Naive thymus-derived CD4-positive, alpha-beta T cell (primary cell): ENCODE results near the gene MBOAT1. TPM values are rescaled to one million over a fixed set of nuclear protein-coding genes. Genes with fewer than 3 reads are reported as not detected.

Experiments used
- ATAC-seq: fragments of 150-1000 bp; cut with Tn5 transposase; 2 replicates; pipeline ENCODE4 v1.10.0; 2021; ENCODE audit warnings: mild to moderate bottlenecking, moderate library complexity
- CTCF ChIA-PET: fragments of 350-600 bp; sonication (Branson Sonifier 250); formaldehyde crosslinking; loops from one replicate; lab custom pipeline; 2021; ENCODE audit warnings: antibody characterized with exemption; lab: Charles Lee
- POLR2A ChIA-PET: fragments of 350-600 bp; sonication (Branson Sonifier 250); formaldehyde crosslinking; loops from one replicate; lab custom pipeline; 2021; ENCODE audit warnings: antibody characterized with exemption, inconsistent platforms; lab: Charles Lee
- DNase-seq, 9 donors: peaks; one replicate each; pipeline versions ENCODE4 v3.0.0 to v3.0.0-alpha.2; 2020 to 2022; ENCODE audit warnings: mixed read lengths in 1 of 9
- H3K27ac ChIP-seq: one replicate; pipeline ENCODE4 v1.7.0; 2013; ENCODE audit warnings: mild to moderate bottlenecking, low read depth, low read length, moderate library complexity
- H3K27me3 ChIP-seq, 2 donors: one replicate each; pipeline ENCODE4 v1.7.0; 2013; ENCODE audit warnings: low read length in 2 of 2, mild to moderate bottlenecking in 2 of 2, moderate library complexity in 2 of 2; ENCODE audit not compliant: control insufficient read depth in 2 of 2, insufficient read depth in 2 of 2
- H3K36me3 ChIP-seq, 3 experiments: 1 replicate in 2 of 3; 2 replicates in 1 of 3; pipeline ENCODE4 v1.7.0; 2013; ENCODE audit warnings: low read length in 3 of 3, mild to moderate bottlenecking in 3 of 3, moderate library complexity in 1 of 3; ENCODE audit not compliant: insufficient read depth in 3 of 3, control insufficient read depth in 2 of 3
- H3K4me1 ChIP-seq, 2 donors: one replicate each; pipeline ENCODE4 v1.7.0; 2013; ENCODE audit warnings: low read length in 2 of 2, mild to moderate bottlenecking in 2 of 2, moderate library complexity in 1 of 2; ENCODE audit not compliant: control insufficient read depth in 2 of 2, insufficient read depth in 2 of 2
- H3K4me3 ChIP-seq: 2 replicates; pipeline ENCODE4 v1.7.0; 2013; ENCODE audit warnings: mild to moderate bottlenecking, low read length
- H3K9me3 ChIP-seq, 3 experiments: 1 replicate in 2 of 3; 2 replicates in 1 of 3; pipeline ENCODE4 v1.7.0; 2013; ENCODE audit warnings: low read length in 3 of 3; ENCODE audit not compliant: control insufficient read depth in 2 of 3
- H3K27ac Mint-ChIP-seq, 9 donors: one replicate each; pipeline ENCODE4 v1.8.0; 2020 to 2022; ENCODE audit warnings: mixed read lengths in 9 of 9, mild to moderate bottlenecking in 8 of 9, moderate library complexity in 5 of 9, inconsistent platforms in 2 of 9
- H3K27me3 Mint-ChIP-seq, 5 donors: one replicate each; pipeline ENCODE4 v1.8.0; 2021 to 2022; ENCODE audit warnings: mixed read lengths in 5 of 5, mild to moderate bottlenecking in 1 of 5
- H3K36me3 Mint-ChIP-seq, 5 donors: one replicate each; pipeline ENCODE4 v1.8.0; 2020 to 2022; ENCODE audit warnings: mixed read lengths in 5 of 5, mild to moderate bottlenecking in 3 of 5, inconsistent platforms in 1 of 5
- H3K4me1 Mint-ChIP-seq, 7 donors: one replicate each; pipeline ENCODE4 v1.8.0; 2020 to 2022; ENCODE audit warnings: mixed read lengths in 7 of 7, mild to moderate bottlenecking in 3 of 7, inconsistent platforms in 1 of 7
- H3K4me3 Mint-ChIP-seq, 10 donors: one replicate each; pipeline ENCODE4 v1.8.0; 2020 to 2022; ENCODE audit warnings: mild to moderate bottlenecking in 10 of 10, mixed read lengths in 10 of 10, moderate library complexity in 6 of 10, inconsistent platforms in 2 of 10
- H3K9me3 Mint-ChIP-seq, 11 donors: one replicate each; pipeline ENCODE4 v1.8.0; 2020 to 2022; ENCODE audit warnings: mixed read lengths in 11 of 11, mild to moderate bottlenecking in 4 of 11, inconsistent platforms in 1 of 11, moderate library complexity in 1 of 11
- intact Hi-C, 2 donors: fragments of 100-400 bp; cut with micrococcal nuclease; formaldehyde crosslinking; loops; one replicate each; pipeline ENCODE4 v1.15.1; 2023
- polyA plus RNA-seq, 2 donors: library from polyadenylated mRNA; unstranded; fragments of 300-500 nt; fragmentation: Illumina TruSeq; gene quantifications; one replicate each; pipeline ENCODE4 v1.2.3, GENCODE V29; 2021
- total RNA-seq, 6 experiments: library from RNA in 5 of 6; stranded (reverse) in 5 of 6; gene quantifications; 1 replicate in 5 of 6; 2 replicates in 1 of 6; pipeline ENCODE4 v1.2.3 and lab custom pipeline; 2021 to 2026

The MBOAT1 gene
- total and polyA plus RNA-seq, 7 experiments from 2014 or later, result 0.84 to 24.7 (median 9.5) TPM

DNA sequence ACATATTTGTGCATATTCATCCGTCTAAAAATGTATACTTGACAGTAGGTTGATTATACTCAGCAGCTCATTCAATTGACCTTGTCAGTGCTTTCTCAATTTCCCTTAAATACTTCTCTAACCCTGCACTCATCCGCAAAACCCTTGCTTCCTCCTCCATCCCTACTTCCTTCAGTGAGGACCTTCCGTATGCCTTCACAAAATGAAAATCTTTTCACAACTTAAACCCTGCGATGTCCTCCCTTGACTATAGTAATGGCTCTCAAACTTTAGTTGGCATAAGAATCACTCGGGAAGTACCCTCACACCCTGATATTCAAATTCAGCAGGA lies 5.2 kb downstream of the MBOAT1 start:
- H3K27ac Mint-ChIP-seq, result peak overlapping the region; percentile 67 to 97 (median 88)
- Histone ChIP-seq H3K9me3 (no peaks in the 10 kb centered on the region), H3K27me3 (no peaks in the 10 kb centered on the region), H3K4me3 (peak overlapping the region; percentile 46), H3K27ac (no peak overlapping the region), H3K4me1 (peaks cover 26 to 42% of the 10 kb centered on the region in 2 donors), H3K36me3 (no peaks in the 10 kb centered on the region)
- H3K4me3 Mint-ChIP-seq, result peak overlapping the region; percentile 69 to 90 (median 80)
- no peaks in the 10 kb centered on the region for H3K9me3 Mint-ChIP-seq
- peaks cover 0 to 9% (median 0%) of the 10 kb centered on the region in 5 donors for H3K36me3 Mint-ChIP-seq
- CTCF ChIA-PET, result no interaction called here
- intact Hi-C loops, result no loop called here
- DNase-seq (no peak), ATAC-seq (no peak)
- POLR2A ChIA-PET, result interaction anchor here (0.6 to 0.9 kb wide), 2 partner anchors 10 to 1357 kb away, joined by 3 to 4 read pairs; no protein-coding TSS in a partner anchor
- no peaks in the 10 kb centered on the region for H3K27me3 Mint-ChIP-seq
- peaks cover 39 to 71% (median 59%) of the 10 kb centered on the region in 7 donors for H3K4me1 Mint-ChIP-seq

DNA sequence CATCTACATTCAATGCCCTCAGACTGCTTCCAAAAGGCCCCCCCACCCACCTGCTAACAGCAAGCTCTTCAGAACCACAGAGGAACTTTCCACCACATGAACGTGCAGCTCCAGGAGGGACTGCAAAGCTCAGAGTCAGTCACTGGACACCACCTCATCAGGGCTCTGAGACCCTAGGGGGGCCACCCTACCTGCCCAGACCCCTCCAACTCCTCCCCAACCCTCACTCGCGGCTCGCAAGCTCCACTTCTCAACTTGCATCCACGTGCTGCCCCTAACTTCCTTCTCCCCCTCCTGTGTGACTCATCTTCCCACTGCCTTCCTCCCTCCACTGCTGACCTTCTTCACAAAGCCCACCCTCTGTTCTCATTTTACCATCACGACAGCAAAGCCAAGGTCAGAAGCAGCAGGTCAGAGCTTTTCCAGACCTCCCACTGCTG lies 6.5 kb downstream of the MBOAT1 start:
- Mint-ChIP-seq H3K9me3 (no peaks in the 10 kb centered on the region), H3K4me3 (peak overlapping the region in 9 of 10 donors; percentile 4 to 90 (median 27)), H3K27me3 (no peaks in the 10 kb centered on the region), H3K36me3 (peaks cover 0 to 11% (median 0%) of the 10 kb centered on the region in 5 donors), H3K27ac (peak overlapping the region in 7 of 9 donors; percentile 33 to 97 (median 84)), H3K4me1 (peaks cover 32 to 72% (median 48%) of the 10 kb centered on the region in 7 donors)
- DNase-seq, result no peak
- ChIA-PET CTCF (no interaction called here), POLR2A (no interaction called here)
- H3K27ac ChIP-seq, result peak overlapping the region; percentile 0
- intact Hi-C loops, result no loop called here
- peaks cover 16 to 47% of the 10 kb centered on the region in 2 donors for H3K4me1 ChIP-seq
- no peaks in the 10 kb centered on the region for H3K27me3 ChIP-seq
- H3K4me3 ChIP-seq, result no peak overlapping the region
- no peaks in the 10 kb centered on the region for H3K36me3 ChIP-seq
- H3K9me3 ChIP-seq, result no peaks in the 10 kb centered on the region
- ATAC-seq, result peak; percentile 38

DNA sequence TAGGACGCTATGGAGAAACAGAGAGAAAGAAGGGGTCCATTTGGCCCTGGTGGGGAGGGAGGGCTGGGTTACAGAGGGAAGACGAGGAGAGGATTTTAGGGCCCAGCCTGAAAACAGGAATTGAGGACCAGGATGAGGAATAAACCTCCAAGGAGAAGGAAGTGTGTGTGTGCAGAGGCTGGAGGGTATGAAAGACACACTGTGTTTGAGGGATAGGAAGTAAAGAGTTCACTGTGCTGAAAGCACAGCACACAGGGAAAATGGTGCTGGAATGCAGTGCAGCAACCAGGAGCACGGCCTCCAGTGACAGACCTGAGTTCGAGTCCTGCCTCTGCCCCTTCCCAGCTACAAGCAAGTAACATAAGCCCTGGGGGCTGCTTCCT lies 7.8 kb downstream of the MBOAT1 start:
- H3K4me1 Mint-ChIP-seq, result peaks cover 30 to 70% (median 46%) of the 10 kb centered on the region in 7 donors
- POLR2A ChIA-PET, result no interaction called here

DNA sequence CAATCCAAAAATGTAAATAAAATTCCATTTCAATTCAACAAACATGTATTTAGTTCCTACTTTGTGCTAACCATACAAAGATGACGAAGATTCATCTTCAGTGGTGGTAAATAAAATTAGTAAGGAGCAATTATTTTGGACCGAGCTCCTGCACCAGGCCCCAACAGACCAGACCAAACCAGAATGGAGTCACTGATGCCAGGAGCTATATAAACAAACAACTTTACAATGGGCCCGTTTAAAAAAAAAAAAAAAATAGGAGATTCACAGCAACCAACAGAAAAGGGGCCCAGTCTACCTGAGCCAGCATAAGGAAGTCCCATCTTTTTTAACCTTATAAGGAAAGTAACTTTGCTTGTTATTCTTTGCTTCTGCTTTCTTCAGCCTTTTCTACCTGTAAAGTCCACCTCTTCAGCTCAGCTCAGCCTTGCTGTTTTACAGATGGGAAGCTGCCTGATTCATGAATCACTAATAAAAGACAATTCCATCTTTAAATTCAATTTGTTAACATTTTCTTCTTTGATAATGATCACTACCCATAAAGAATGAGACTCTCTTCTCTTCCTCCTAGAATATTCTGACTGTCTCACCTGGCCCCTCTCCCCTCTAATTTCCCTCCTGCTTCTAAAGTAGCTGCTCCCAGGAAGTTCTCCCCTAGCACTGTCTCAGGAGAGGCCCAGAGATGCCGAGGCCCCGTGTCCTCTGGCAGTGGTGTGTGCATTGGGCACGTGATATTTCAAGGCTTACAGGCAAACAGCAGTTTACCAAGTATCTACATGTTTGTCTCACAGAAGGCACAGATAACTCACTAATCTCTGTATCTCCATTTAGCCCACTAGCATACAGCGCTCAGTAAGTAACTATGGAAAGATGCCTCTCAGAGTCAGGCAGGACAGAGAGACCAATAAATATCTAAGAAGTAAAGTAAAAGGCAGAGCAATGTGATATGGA lies 8.4 kb downstream of the MBOAT1 start:
- peaks cover 30 to 71% (median 41%) of the 10 kb centered on the region in 7 donors for H3K4me1 Mint-ChIP-seq
- H3K36me3 Mint-ChIP-seq, result peaks cover 0 to 18% (median 0%) of the 10 kb centered on the region in 5 donors
- Histone ChIP-seq H3K4me1 (peaks cover 16 to 47% of the 10 kb centered on the region in 2 donors), H3K4me3 (no peak overlapping the region), H3K27ac (no peak overlapping the region), H3K27me3 (no peaks in the 10 kb centered on the region), H3K36me3 (no peaks in the 10 kb centered on the region), H3K9me3 (no peaks in the 10 kb centered on the region)
- no peak for DNase-seq
- H3K27ac Mint-ChIP-seq, result peak overlapping the region in 5 of 9 donors; percentile 2 to 85 (median 71)
- intact Hi-C loops, result loop anchor here in 1 of 2 donors (2.0 kb wide), 3 partner anchors 29 to 325 kb away; no protein-coding TSS in a partner anchor
- POLR2A ChIA-PET, result no interaction called here
- H3K4me3 Mint-ChIP-seq, result peak overlapping the region in 3 of 10 donors; percentile 3 to 55 (median 19)
- H3K9me3 Mint-ChIP-seq, result no peaks in the 10 kb centered on the region
- no peak for ATAC-seq
- no peaks in the 10 kb centered on the region for H3K27me3 Mint-ChIP-seq
- CTCF ChIA-PET, result interaction anchor here (1.0 kb wide), 1 partner anchor 9 kb away, joined by 3 read pairs; the partner anchor contains the start of gene MBOAT1

More for the DNA sequence above, 7.8 kb downstream of the MBOAT1 start:
- intact Hi-C loops, result no loop called here
- Histone ChIP-seq H3K27me3 (no peaks in the 10 kb centered on the region), H3K4me1 (peaks cover 16 to 47% of the 10 kb centered on the region in 2 donors), H3K27ac (no peak overlapping the region), H3K4me3 (no peak overlapping the region), H3K36me3 (no peaks in the 10 kb centered on the region), H3K9me3 (no peaks in the 10 kb centered on the region)
- CTCF ChIA-PET, result interaction anchor here (1.0 kb wide), 1 partner anchor 8 kb away, joined by 3 read pairs; the partner anchor contains the start of gene MBOAT1
- peaks cover 0 to 16% (median 0%) of the 10 kb centered on the region in 5 donors for H3K36me3 Mint-ChIP-seq
- H3K27me3 Mint-ChIP-seq, result no peaks in the 10 kb centered on the region
- DNase-seq, result no peak
- H3K27ac Mint-ChIP-seq, result peak overlapping the region in 4 of 9 donors; percentile 2 to 88 (median 78)
- ATAC-seq, result no peak
- no peaks in the 10 kb centered on the region for H3K9me3 Mint-ChIP-seq
- peak overlapping the region in 1 of 10 donors; percentile 3 for H3K4me3 Mint-ChIP-seq

DNA sequence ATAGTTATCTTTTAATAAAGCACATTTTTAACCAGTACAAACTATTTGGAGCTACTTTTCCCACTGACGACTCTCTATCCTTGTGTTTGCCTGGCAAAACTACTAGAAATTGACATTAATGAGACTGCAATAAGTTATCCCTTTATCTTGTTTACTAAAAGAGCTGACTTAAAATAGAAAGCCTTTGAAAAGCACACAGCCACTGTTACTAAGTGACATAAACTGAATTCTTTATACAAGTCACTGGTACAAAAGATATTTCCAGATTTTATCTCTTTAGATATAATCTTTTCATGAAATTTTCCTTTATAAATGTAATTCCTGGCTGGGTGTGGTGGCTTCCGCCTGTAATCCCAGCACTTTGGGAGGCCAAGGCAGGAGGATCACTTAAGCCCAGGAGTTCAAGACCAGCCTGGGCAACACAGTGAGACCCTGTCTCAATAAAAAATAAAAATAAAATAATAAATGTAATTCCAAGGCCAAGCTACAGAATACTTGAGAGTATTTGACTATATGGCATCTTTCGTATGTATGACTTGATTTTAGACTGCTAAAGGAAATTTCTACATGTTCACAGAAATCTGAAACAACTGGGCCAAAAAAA lies 9.5 kb downstream of the MBOAT1 start:
- Mint-ChIP-seq H3K4me3 (peak overlapping the region in 1 of 10 donors; percentile 19), H3K27me3 (no peaks in the 10 kb centered on the region), H3K4me1 (peaks cover 30 to 73% (median 41%) of the 10 kb centered on the region in 7 donors), H3K27ac (peak overlapping the region in 1 of 9 donors; percentile 81), H3K36me3 (peaks cover 0 to 25% (median 0%) of the 10 kb centered on the region in 5 donors), H3K9me3 (no peaks in the 10 kb centered on the region)
- DNase-seq (no peak), ATAC-seq (no peak)
- POLR2A ChIA-PET, result no interaction called here
- H3K27me3 ChIP-seq, result no peaks in the 10 kb centered on the region
- H3K9me3 ChIP-seq, result no peaks in the 10 kb centered on the region
- intact Hi-C loops, result loop anchor here (1.0 to 2.0 kb wide), 4 partner anchors 10 to 326 kb away; partner anchors contain the start of gene MBOAT1 (in 2 of the 2)
- H3K36me3 ChIP-seq, result no peaks in the 10 kb centered on the region
- CTCF ChIA-PET, result no interaction called here
- no peak overlapping the region for H3K27ac ChIP-seq
- H3K4me1 ChIP-seq, result peaks cover 16 to 47% of the 10 kb centered on the region in 2 donors
- no peak overlapping the region for H3K4me3 ChIP-seq

DNA sequence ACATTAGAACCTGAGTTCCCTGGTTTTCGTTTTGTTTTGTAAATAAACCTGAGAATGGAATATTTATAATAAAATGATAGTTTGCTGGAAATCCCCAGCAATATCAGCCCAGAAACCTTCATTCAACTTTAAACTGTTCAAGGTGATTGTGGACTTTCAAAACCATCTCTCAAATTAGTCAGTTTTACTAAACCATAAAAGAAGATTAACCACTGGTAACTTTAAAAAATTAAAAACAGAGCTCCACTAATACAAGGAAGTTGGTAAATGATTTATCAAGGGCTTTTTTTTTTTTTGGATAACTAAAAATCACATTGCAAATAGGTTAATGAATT lies 10.0 kb downstream of the MBOAT1 start:
- Mint-ChIP-seq H3K9me3 (no peaks in the 10 kb centered on the region), H3K4me3 (no peak overlapping the region), H3K36me3 (peaks cover 0 to 25% (median 0%) of the 10 kb centered on the region in 5 donors), H3K27me3 (no peaks in the 10 kb centered on the region), H3K4me1 (peaks cover 29 to 71% (median 38%) of the 10 kb centered on the region in 7 donors), H3K27ac (peak overlapping the region in 1 of 9 donors; percentile 50)
- intact Hi-C loops, result loop anchor here (1.0 to 2.0 kb wide), 4 partner anchors 10 to 327 kb away; partner anchors contain the start of gene MBOAT1 (in 2 of the 2)
- Histone ChIP-seq H3K4me3 (no peak overlapping the region), H3K4me1 (peaks cover 16 to 47% of the 10 kb centered on the region in 2 donors), H3K9me3 (no peaks in the 10 kb centered on the region), H3K27ac (no peak overlapping the region), H3K27me3 (no peaks in the 10 kb centered on the region), H3K36me3 (no peaks in the 10 kb centered on the region)
- DNase-seq, result no peak
- POLR2A ChIA-PET, result no interaction called here
- CTCF ChIA-PET, result no interaction called here
- no peak for ATAC-seq
